ENCODE data around the gene KCNK6.

Gene KCNK6

DNA sequence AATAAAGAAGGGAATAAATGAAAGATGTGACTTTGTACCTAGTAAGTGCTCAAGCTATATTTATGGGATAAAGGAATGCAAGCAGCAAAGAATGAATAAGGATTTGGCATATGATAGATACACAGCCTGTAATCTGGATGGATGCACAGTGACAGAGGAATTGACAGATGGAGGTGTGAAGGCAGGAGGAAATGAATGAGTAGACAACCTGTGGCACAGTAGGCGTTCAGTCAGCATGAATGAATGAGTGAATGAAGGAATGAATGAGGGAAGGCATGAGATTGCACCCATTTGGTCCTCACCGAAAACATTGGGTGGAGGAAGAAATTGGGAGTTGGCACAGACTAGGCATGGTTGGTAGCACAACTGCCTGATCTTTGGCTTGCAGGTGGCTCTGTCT lies 49.9 kb downstream of the KCNK6 start:
- no peak overlapping the region for H3K4me3 ChIP-seq (ENCODE audit: control insufficient read depth in 1 of 7, extremely low read depth in 1 of 7, insufficient read depth in 4 of 7, low read depth in 2 of 7, low read length in 6 of 7)
- H3K9me3 ChIP-seq (ENCODE audit: control extremely low read depth in 1 of 5, control insufficient read depth in 4 of 5, insufficient read depth in 2 of 5, low read depth in 1 of 5, low read length in 4 of 5), result peaks cover 0 to 2% (median 0%) of the 10 kb centered on the region in 5 experiments
- peaks cover 4 to 8% (median 5%) of the 10 kb centered on the region in 4 experiments for H3K4me1 ChIP-seq (ENCODE audit: control extremely low read depth in 1 of 4, control insufficient read depth in 4 of 4, insufficient read depth in 4 of 4, low read length in 3 of 4)
- H3K27ac ChIP-seq (ENCODE audit: insufficient read depth in 1 of 2, low read depth in 1 of 2, low read length in 2 of 2, poor library complexity in 1 of 2, severe bottlenecking in 2 of 2), result no peak overlapping the region
- H3K27me3 ChIP-seq (replicated peaks in 2 of 5; ENCODE audit: control insufficient read depth in 4 of 5, insufficient read depth in 5 of 5, low read length in 4 of 5), result peaks cover 0 to 3% (median 0%) of the 10 kb centered on the region in 5 experiments
- no peak for DNase-seq
- ChIA-PET POLR2A (no interaction called here), CTCF (no interaction called here)
- WGBS (ENCODE audit: insufficient coverage), result 93% methylated on average over 2 of the region's 2 CpGs
- H3K36me3 ChIP-seq (ENCODE audit: control insufficient read depth in 4 of 4, insufficient read depth in 4 of 4, low read length in 3 of 4), result no peaks in the 10 kb centered on the region

DNA sequence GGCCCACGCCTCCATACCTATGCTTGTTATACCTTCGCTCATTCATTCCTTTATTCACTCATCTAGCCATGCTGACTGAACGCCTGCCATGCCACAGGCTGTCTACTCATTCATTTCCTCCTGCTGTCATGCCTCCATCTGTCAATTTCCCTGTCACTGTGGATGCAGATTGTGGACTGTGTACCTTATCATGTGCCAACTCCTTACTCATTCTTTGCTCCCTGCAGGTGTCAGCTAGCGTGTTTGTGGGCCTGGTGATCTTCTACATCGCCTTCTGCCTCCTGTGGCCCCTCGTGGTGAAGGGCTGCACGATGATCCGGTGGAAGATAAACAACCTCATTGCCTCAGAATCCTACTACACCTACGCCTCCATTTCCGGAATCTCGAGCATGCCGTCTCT lies 50.7 kb downstream of the KCNK6 start:
- H3K36me3 ChIP-seq (ENCODE audit: control insufficient read depth in 4 of 4, insufficient read depth in 4 of 4, low read length in 3 of 4), result no peaks in the 10 kb centered on the region
- no peak overlapping the region for H3K4me3 ChIP-seq (ENCODE audit: control insufficient read depth in 1 of 7, extremely low read depth in 1 of 7, insufficient read depth in 4 of 7, low read depth in 2 of 7, low read length in 6 of 7)
- H3K4me1 ChIP-seq (ENCODE audit: control extremely low read depth in 1 of 4, control insufficient read depth in 4 of 4, insufficient read depth in 4 of 4, low read length in 3 of 4), result peaks cover 6 to 11% (median 9%) of the 10 kb centered on the region in 4 experiments
- no peak overlapping the region for H3K27ac ChIP-seq (ENCODE audit: insufficient read depth in 1 of 2, low read depth in 1 of 2, low read length in 2 of 2, poor library complexity in 1 of 2, severe bottlenecking in 2 of 2)
- CTCF ChIA-PET, result no interaction called here
- H3K9me3 ChIP-seq (ENCODE audit: control extremely low read depth in 1 of 5, control insufficient read depth in 4 of 5, insufficient read depth in 2 of 5, low read depth in 1 of 5, low read length in 4 of 5), result peaks cover 0 to 2% (median 0%) of the 10 kb centered on the region in 5 experiments
- POLR2A ChIA-PET, result no interaction called here
- 76% methylated on average over 12 of the region's 12 CpGs for WGBS (ENCODE audit: insufficient coverage)
- peak in 1 of 3 donors; percentile 37 for DNase-seq
- peaks cover 0 to 3% (median 0%) of the 10 kb centered on the region in 5 experiments for H3K27me3 ChIP-seq (replicated peaks in 2 of 5; ENCODE audit: control insufficient read depth in 4 of 5, insufficient read depth in 5 of 5, low read length in 4 of 5)

- POLR2A ChIA-PET, result no interaction called here
- Histone ChIP-seq H3K36me3 (ENCODE audit: control insufficient read depth in 4 of 4, insufficient read depth in 4 of 4, low read length in 3 of 4) (peaks cover 0 to 2% (median 0%) of the 10 kb centered on the region in 4 experiments), H3K4me1 (ENCODE audit: control extremely low read depth in 1 of 4, control insufficient read depth in 4 of 4, insufficient read depth in 4 of 4, low read length in 3 of 4) (peaks cover 14 to 19% (median 17%) of the 10 kb centered on the region in 4 experiments), H3K9me3 (ENCODE audit: control extremely low read depth in 1 of 5, control insufficient read depth in 4 of 5, insufficient read depth in 2 of 5, low read depth in 1 of 5, low read length in 4 of 5) (peaks cover 0 to 2% (median 0%) of the 10 kb centered on the region in 5 experiments), H3K27ac (ENCODE audit: insufficient read depth in 1 of 2, low read depth in 1 of 2, low read length in 2 of 2, poor library complexity in 1 of 2, severe bottlenecking in 2 of 2) (no peak overlapping the region), H3K4me3 (ENCODE audit: control insufficient read depth in 1 of 7, extremely low read depth in 1 of 7, insufficient read depth in 4 of 7, low read depth in 2 of 7, low read length in 6 of 7) (no peak overlapping the region), H3K27me3 (replicated peaks in 2 of 5; ENCODE audit: control insufficient read depth in 4 of 5, insufficient read depth in 5 of 5, low read length in 4 of 5) (peaks cover 0 to 3% (median 0%) of the 10 kb centered on the region in 5 experiments)
- 100% methylated on average over 1 of the region's 6 CpGs for WGBS (ENCODE audit: insufficient coverage)
- DNase-seq, result no peak
- CTCF ChIA-PET, result no interaction called here
These were observed 51.4 kb downstream of the KCNK6 start for GRCh38 chr19:38371081-38371480.

- ChIA-PET CTCF (interaction anchor here (0.9 to 1.8 kb wide), 8 partner anchors 11 to 139 kb away, joined by 3 to 5 read pairs (median 4); partner anchors contain the start of genes CATSPERG, FAM98C and GGN), POLR2A (interaction anchor here (0.6 to 1.7 kb wide), 6 partner anchors 12 to 108 kb away, joined by 3 to 13 read pairs (median 6); partner anchors contain the start of genes CATSPERG and GGN)
- Histone ChIP-seq H3K27me3 (replicated peaks in 2 of 5; ENCODE audit: control insufficient read depth in 4 of 5, insufficient read depth in 5 of 5, low read length in 4 of 5) (peaks cover 0 to 3% (median 0%) of the 10 kb centered on the region in 5 experiments), H3K27ac (ENCODE audit: insufficient read depth in 1 of 2, low read depth in 1 of 2, low read length in 2 of 2, poor library complexity in 1 of 2, severe bottlenecking in 2 of 2) (peak overlapping the region; percentile 44 to 95), H3K4me3 (ENCODE audit: control insufficient read depth in 1 of 7, extremely low read depth in 1 of 7, insufficient read depth in 4 of 7, low read depth in 2 of 7, low read length in 6 of 7) (peak overlapping the region in 6 of 7 experiments; percentile 55 to 97 (median 88)), H3K36me3 (ENCODE audit: control insufficient read depth in 4 of 4, insufficient read depth in 4 of 4, low read length in 3 of 4) (peaks cover 0 to 11% (median 9%) of the 10 kb centered on the region in 4 experiments), H3K9me3 (ENCODE audit: control extremely low read depth in 1 of 5, control insufficient read depth in 4 of 5, insufficient read depth in 2 of 5, low read depth in 1 of 5, low read length in 4 of 5) (peaks cover 0 to 2% (median 0%) of the 10 kb centered on the region in 5 experiments), H3K4me1 (ENCODE audit: control extremely low read depth in 1 of 4, control insufficient read depth in 4 of 4, insufficient read depth in 4 of 4, low read length in 3 of 4) (peaks cover 15 to 23% (median 20%) of the 10 kb centered on the region in 4 experiments)
- 100% methylated on average over 2 of the region's 6 CpGs for WGBS (ENCODE audit: insufficient coverage)
- no peak for DNase-seq
These were observed 54.3 kb downstream of the KCNK6 start for GRCh38 chr19:38373907-38374331.

- Histone ChIP-seq H3K4me1 (ENCODE audit: control extremely low read depth in 1 of 4, control insufficient read depth in 4 of 4, insufficient read depth in 4 of 4, low read length in 3 of 4) (peaks cover 15 to 23% (median 20%) of the 10 kb centered on the region in 4 experiments), H3K9me3 (ENCODE audit: control extremely low read depth in 1 of 5, control insufficient read depth in 4 of 5, insufficient read depth in 2 of 5, low read depth in 1 of 5, low read length in 4 of 5) (peaks cover 0 to 2% (median 0%) of the 10 kb centered on the region in 5 experiments), H3K36me3 (ENCODE audit: control insufficient read depth in 4 of 4, insufficient read depth in 4 of 4, low read length in 3 of 4) (peaks cover 4 to 17% (median 14%) of the 10 kb centered on the region in 4 experiments), H3K27me3 (replicated peaks in 2 of 5; ENCODE audit: control insufficient read depth in 4 of 5, insufficient read depth in 5 of 5, low read length in 4 of 5) (peaks cover 0 to 3% (median 0%) of the 10 kb centered on the region in 5 experiments), H3K4me3 (ENCODE audit: control insufficient read depth in 1 of 7, extremely low read depth in 1 of 7, insufficient read depth in 4 of 7, low read depth in 2 of 7, low read length in 6 of 7) (peak within 1 kb of the TSS; percentile 63 to 97 (median 92)), H3K27ac (ENCODE audit: insufficient read depth in 1 of 2, low read depth in 1 of 2, low read length in 2 of 2, poor library complexity in 1 of 2, severe bottlenecking in 2 of 2) (peak within 1 kb of the TSS; percentile 75 to 95)
- peak; percentile 99 to 100 (median 100) for DNase-seq
- WGBS (ENCODE audit: insufficient coverage), result 0% methylated on average over 61 of the region's 65 CpGs
- POLR2A ChIA-PET, result interaction anchor here (0.6 to 1.7 kb wide), 6 partner anchors 13 to 109 kb away, joined by 3 to 13 read pairs (median 6); partner anchors contain the start of genes CATSPERG and GGN
- CTCF ChIA-PET, result interaction anchor here (0.9 to 1.8 kb wide), 8 partner anchors 12 to 140 kb away, joined by 3 to 5 read pairs (median 4); partner anchors contain the start of genes CATSPERG, FAM98C and GGN
These were observed 54.9 kb downstream of the KCNK6 start, which contains the start of gene PSMD8 for GRCh38 chr19:38374332-38375097. Gene PSMD8, plus strand, starts transcription at chr19:38374571. Its CDS starts 31 bp downstream, at chr19:38374602.

GRCh38 chr19:38375098-38375493 lies 55.5 kb downstream of the KCNK6 start:
- Histone ChIP-seq H3K4me3 (ENCODE audit: control insufficient read depth in 1 of 7, extremely low read depth in 1 of 7, insufficient read depth in 4 of 7, low read depth in 2 of 7, low read length in 6 of 7) (peak overlapping the region; percentile 63 to 97 (median 92)), H3K4me1 (ENCODE audit: control extremely low read depth in 1 of 4, control insufficient read depth in 4 of 4, insufficient read depth in 4 of 4, low read length in 3 of 4) (peaks cover 15 to 23% (median 20%) of the 10 kb centered on the region in 4 experiments), H3K9me3 (ENCODE audit: control extremely low read depth in 1 of 5, control insufficient read depth in 4 of 5, insufficient read depth in 2 of 5, low read depth in 1 of 5, low read length in 4 of 5) (peaks cover 0 to 2% (median 0%) of the 10 kb centered on the region in 5 experiments), H3K27me3 (replicated peaks in 2 of 5; ENCODE audit: control insufficient read depth in 4 of 5, insufficient read depth in 5 of 5, low read length in 4 of 5) (peaks cover 0 to under 1% (median 0%) of the 10 kb centered on the region in 5 experiments), H3K36me3 (ENCODE audit: control insufficient read depth in 4 of 4, insufficient read depth in 4 of 4, low read length in 3 of 4) (peaks cover 5 to 20% (median 17%) of the 10 kb centered on the region in 4 experiments), H3K27ac (ENCODE audit: insufficient read depth in 1 of 2, low read depth in 1 of 2, low read length in 2 of 2, poor library complexity in 1 of 2, severe bottlenecking in 2 of 2) (peak overlapping the region; percentile 75 to 95)
- CTCF ChIA-PET, result interaction anchor here (1.0 to 1.8 kb wide), 3 partner anchors 12 to 131 kb away, joined by 3 to 5 read pairs (median 3); partner anchors contain the start of gene GGN
- POLR2A ChIA-PET, result interaction anchor here (1.2 to 1.7 kb wide), 3 partner anchors 14 to 110 kb away, joined by 6 to 13 read pairs (median 11); partner anchors contain the start of gene CATSPERG
- WGBS (ENCODE audit: insufficient coverage), result 4% methylated on average over 15 of the region's 18 CpGs
- no peak for DNase-seq
